Fibroblast of lung (primary cell): ENCODE data around the gene TPRG1L.

Experiments used
- EZH2 ChIP-seq: IDR thresholded peaks from 2 replicates; pipeline ENCODE4 v1.5.1; 2012; ENCODE audit warnings: low read length, control low read depth, mild to moderate bottlenecking; ENCODE audit errors: missing control alignments
- TF ChIP-seq, protein P1 (sequence below), 2 donors: IDR thresholded peaks in 1 of 2; conservative IDR thresholded peaks in 1 of 2; 1 replicate in 1 of 2; 2 replicates in 1 of 2; pipeline ENCODE4 v1.5.1; 2011 to 2012; ENCODE audit warnings: low read length in 2 of 2, control low read depth in 1 of 2, inconsistent platforms in 1 of 2, low read depth in 1 of 2, mild to moderate bottlenecking in 1 of 2

DNA sequence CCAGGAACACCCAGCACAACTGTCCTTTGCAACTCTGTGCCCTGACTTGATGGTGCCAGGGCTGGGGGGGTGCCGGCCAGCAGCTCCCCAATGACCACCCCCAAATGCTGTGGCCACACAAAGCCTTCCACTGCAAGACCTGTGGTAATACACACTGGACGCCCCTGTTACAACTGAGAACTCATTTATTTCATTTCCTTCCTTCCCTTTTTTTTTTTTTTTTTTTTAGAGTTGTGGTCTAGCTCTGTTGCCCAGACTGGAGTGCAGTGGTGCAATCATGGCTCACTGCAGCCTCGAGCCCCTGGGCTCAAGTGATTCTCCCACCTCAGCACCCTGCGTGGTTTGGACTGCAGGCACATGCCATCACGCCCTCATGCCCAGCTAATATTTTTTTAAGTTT is 52.7 kb downstream of the TPRG1L start:
- TF ChIP-seq, protein P1, sequence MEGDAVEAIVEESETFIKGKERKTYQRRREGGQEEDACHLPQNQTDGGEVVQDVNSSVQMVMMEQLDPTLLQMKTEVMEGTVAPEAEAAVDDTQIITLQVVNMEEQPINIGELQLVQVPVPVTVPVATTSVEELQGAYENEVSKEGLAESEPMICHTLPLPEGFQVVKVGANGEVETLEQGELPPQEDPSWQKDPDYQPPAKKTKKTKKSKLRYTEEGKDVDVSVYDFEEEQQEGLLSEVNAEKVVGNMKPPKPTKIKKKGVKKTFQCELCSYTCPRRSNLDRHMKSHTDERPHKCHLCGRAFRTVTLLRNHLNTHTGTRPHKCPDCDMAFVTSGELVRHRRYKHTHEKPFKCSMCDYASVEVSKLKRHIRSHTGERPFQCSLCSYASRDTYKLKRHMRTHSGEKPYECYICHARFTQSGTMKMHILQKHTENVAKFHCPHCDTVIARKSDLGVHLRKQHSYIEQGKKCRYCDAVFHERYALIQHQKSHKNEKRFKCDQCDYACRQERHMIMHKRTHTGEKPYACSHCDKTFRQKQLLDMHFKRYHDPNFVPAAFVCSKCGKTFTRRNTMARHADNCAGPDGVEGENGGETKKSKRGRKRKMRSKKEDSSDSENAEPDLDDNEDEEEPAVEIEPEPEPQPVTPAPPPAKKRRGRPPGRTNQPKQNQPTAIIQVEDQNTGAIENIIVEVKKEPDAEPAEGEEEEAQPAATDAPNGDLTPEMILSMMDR (conservative IDR thresholded peaks at IDR 0.05 in 1 of 2, IDR thresholded peaks at IDR 0.05 in 1 of 2; ENCODE audit: low read depth in 1 of 2, low read length in 2 of 2), result no peak
- no peak for TF ChIP-seq EZH2
